G401 (cell line): Measurements from ENCODE around the gene SVEP1. TPM values are rescaled to one million over a fixed set of nuclear protein-coding genes. Genes with fewer than 3 reads are reported as not detected.
"Not testable (repeated sequence)": the region's sequence is repeated elsewhere in the genome, so short reads cannot be mapped to it uniquely, and the experiment has no call there.

Experiments used
- DNase-seq: peaks from one replicate; pipeline ENCODE4 v3.0.0-alpha.2; 2015; ENCODE audit warnings: low spot score
- in situ Hi-C: cut with HindIII; loops from 2 replicates; pipeline ENCODE4 v1.10.0; 2016; ENCODE audit warnings: low sequenced_read_pairs, mixed read lengths
- total RNA-seq: library from RNA; depleted of rRNA; stranded (reverse); fragments of >200 nt; shearing (Covaris generic); gene quantifications from 2 replicates; pipeline ENCODE4 v1.2.3, GENCODE V29; 2014

The SVEP1 gene
- total RNA-seq, 1 experiment from 2014 or later, result not detected

DNA sequence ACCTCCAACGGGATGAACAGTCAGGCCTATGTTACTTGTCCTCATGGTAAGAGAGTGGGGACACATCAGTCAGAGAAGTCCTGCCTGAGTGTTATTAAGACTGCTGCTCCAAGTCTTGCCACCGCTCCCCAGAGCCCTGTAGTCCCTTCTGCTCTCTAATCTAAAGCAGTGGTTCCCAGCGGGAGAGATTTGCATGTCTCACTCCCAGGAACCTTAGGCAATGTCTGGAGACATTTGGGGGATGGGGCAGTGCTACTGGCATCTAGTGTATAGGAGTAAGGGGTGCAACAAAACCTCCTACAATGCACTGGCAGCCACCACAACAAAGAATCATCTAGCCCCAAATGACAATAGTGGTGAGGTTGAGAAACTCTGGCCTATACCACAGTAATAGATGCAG, 2.6 kb upstream of the SVEP1 start:
- DNase-seq, result no peak
- in situ Hi-C loops, result no loop called here

DNA sequence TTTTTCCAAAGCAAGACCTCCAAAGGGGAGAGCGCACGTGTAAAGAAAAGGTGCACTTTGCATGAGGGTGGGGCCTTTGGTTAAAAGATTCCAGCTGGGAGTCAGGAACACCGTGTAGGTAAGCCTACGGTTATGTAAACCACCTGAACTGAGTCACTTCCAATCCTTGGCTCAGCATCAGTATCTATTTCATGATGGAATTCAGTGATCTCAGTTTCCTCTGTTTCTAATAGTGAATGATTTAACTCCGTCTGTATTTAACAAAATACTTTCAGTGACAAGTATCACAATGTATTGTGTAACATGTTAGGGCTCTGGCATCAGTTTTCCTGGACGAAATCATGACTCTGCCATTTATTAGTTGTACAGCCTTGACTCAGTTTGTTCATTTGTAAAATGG, 1.3 kb upstream of the SVEP1 start:
- in situ Hi-C loops, result no loop called here
- DNase-seq, result peak; percentile 68

DNA sequence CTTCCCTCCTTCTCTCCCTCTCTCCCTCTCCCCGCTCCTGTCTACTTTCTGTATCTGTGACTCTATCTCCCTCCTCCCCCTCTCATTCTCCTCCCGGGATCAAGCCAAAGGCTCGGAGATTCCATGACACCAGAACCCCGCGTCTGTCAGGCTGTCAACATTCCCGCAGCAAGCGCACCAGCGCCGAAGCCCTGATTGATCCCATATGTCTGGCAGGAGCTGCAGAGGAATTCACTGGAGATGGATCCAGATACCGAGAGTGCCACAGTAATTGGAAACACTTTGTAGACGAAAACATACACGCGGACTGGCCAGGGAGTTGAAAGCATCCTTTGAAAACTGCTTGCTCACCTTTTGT, 300 bp upstream of the SVEP1 start:
- in situ Hi-C loops, result no loop called here
- DNase-seq, result peak; percentile 79

DNA sequence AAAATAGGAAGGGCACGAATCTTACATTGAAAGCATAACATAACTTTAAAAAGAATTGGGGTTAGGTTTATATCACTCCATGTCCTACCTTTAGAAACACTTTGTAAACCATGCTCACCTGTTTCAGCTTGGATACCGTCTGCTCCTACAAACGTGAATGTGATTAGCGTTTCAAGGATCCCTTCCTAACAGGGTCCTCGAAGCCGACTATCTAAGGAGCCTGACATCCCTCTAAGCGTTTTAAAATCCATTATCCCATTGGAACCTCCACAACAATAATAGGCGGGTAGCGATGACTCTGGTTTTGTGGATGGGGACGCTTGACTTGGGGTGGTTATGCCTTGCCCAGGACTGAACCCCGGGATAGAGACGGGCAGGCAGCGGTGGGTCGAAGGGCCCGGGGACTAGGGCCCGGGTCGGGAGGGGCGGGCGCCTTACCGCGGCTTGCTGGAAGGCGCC, 937 bp downstream of the SVEP1 start:
- DNase-seq, result peak; percentile 68
- in situ Hi-C loops, result no loop called here

DNA sequence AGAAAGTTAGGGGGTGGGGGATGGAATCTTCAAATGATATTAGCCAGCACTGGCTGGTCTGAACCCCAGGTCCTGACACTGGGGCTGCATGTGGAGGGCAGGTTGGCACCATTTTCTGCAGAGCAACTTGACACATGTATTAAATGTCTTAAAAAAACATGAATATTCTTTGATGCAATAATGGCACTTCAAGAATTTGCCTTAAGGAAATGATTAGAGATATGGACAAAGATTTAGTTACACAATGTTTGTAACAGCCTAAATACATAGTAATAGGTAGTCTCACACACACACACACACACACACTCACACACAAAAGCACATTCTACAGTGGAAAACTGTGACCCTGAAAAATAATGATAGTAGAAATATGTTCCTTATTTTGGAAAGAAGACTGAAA, 3.6 kb downstream of the SVEP1 start:
- in situ Hi-C loops, result no loop called here
- peak; percentile 42 for DNase-seq

DNA sequence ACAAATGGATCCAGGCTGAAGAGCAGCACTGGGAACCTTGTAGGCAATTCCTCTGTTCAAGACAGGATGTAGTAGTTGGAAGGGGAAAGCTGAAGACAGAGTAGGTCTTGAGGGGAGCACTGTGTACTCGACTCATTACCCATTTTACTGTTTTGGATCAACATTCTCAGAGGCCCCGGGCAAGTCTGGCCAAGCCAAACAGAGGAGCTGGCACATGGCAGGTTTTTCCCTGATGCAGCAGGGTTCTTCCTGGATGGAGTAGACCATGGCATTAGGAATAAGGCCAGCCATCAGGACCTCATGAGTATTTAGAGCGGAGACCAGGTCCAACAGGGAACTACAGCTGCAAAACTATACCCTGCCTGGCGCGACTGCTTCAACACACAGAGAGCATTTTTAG, 4.4 kb downstream of the SVEP1 start:
- in situ Hi-C loops, result no loop called here
- peak; percentile 95 for DNase-seq

DNA sequence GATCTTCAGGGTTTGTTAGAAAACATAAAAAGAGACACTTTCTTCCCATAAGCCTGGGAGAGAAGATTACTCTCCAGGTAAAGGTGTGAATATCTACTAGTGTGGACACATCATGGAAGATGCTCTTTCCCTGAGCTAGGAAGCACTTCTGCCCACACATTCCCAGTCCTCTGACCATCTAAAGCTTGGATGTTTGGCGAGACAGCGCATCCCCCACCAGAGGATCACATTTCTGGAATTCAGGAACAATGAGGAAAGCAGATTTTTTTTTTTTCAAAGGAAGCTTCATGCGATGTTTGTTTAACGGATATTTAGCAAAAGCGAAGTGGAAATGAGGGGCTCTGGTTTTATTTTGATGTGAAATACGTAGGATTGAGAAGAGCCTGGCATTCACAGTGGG, 6.2 kb downstream of the SVEP1 start:
- in situ Hi-C loops, result no loop called here
- DNase-seq, result no peak

DNA sequence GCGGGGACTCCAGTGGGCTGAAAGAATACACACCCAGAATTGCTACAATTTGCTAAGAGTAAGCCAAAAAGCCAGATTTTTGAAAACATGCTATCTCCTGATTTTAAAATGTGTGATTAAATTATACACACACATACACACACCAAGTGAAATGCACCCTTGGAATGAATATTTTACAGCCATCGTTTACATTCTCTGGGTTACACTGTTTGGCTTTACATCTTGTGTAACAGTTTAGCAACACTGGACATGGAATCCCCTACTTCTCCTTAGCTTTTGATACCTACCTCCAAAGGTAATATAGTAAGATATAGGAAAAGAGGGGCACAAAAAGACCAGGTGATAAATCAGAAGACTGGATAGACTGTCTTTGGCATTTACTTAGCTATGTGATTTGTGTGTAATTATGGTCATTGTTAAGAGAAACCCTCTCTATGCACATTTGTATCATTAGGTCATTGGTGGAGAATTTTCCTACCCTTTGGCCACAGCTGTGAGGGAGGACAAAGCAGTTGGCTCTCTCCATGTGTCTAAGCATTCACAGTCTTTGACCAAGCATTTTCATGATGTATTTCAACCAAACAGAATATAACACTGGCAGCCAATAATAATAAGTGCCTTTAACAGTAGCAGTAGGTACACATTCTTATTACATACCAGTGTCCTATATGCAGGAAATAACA, 7.6 kb downstream of the SVEP1 start:
- in situ Hi-C loops, result no loop called here
- DNase-seq, result no peak

DNA sequence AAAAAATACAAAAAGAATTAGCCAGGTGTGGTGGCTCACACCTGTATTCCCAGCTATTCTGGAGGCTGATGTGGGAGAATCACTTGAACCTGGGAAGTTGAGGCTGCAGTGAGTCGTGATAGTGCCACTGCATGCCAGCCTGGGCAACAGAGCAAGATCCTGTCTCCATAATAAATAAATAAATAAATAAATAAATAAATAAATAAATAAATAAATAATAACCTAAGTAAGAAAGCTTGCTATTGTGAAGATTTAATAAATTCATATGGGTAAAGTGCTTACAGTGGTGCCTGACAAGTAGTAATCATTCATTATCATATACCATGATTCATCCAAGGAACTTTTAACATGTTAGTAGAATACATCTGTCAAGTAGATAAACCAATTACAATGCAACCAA, 13.4 kb downstream of the SVEP1 start:
- in situ Hi-C loops, result no loop called here
- no peak for DNase-seq

DNA sequence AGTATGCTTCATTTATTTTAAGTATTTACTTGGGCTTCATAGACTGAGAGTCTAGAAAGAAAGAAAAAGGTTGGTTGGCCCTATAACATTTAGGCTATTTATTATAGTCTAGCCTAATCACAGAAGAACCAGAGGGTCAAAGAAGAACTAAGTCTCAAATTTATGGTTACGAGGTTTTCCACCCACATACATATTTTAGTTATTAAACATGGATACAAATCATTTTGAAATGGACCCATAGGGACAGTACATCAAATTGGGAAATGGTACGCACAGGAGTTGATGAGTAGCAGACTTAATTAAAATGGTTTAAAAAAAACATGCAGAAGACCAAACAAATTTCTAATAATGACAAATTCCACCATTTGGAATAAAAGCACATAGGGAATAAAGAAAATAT, 17.7 kb downstream of the SVEP1 start:
- no peak for DNase-seq
- in situ Hi-C loops, result no loop called here

DNA sequence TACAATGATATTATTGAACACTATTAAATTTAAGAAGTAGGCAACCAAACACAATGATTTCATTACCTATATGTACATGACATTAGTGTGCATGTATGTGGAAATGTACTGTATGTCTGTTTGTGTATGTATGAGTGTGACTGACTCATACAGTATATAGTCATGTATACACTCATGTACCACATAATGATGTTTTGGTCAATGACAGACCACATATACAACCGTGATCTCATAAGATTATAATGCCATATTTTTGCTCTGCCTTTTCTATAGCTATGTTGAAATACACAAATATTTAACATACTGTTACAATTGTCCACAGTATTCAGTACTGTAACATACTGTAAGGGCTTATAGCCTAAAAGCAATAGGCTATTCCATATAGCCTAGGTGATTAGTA, 19.7 kb downstream of the SVEP1 start:
- no peak for DNase-seq
- in situ Hi-C loops, result no loop called here

DNA sequence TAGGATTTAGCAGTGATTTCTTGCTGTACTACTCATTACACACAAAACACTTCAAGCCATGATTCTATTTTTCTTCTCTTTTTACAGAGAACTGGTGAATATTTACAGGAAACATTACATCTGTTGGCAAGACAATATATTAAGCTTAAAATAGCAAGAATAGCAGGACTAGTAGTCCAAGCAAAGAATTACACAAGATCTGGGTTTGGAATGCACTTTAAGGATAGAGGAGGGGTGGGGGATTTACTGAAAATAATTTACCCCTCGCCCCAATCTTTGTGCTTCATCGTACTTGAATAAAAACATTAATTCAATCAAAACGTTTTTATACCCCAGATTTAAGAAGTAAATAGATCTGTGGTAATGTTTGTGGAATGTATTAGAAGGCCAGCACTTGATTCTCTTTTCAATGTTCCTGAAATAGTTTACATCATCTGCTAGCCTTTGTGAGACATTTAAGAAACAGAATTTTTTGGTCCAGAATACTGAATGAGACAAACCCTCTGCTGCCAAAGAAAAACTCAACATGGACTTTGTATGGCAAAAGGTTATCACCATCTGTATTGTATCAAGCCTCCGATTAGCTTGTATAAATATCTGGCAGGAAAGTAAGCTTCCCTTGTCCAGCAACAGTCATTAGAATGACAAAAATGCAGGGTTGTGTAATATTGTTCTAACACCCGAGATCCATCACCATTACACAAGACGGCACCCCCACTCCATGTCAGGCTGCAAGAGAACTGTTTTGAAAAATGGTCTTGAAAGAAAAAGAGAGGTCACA, 23.8 kb downstream of the SVEP1 start:
- in situ Hi-C loops, result no loop called here

DNA sequence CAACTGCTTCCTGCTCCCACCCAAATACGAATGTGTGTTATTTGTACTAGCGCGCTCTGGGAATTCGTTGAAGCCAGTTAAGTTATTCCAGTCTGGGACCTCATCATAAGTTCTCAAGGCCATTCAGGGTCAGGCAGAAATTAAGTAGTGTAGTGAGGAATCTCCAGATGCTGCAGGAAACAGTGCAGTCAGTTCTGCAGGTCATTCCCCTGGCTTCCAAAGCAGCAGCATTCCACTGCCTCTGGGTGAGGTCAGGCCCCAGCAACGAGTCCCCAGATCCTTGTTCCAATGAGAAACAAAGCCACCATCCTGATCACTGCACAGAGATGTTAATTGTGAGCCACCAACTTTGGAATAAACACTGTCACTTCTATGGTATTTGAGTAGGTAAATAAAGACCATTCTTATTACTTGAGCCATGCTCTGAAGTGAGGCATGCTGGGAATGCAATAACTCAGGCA, 33.1 kb downstream of the SVEP1 start:
- no peak for DNase-seq
- in situ Hi-C loops, result no loop called here

More for the DNA sequence above, 23.8 kb downstream of the SVEP1 start:
- peak; percentile 18 for DNase-seq

DNA sequence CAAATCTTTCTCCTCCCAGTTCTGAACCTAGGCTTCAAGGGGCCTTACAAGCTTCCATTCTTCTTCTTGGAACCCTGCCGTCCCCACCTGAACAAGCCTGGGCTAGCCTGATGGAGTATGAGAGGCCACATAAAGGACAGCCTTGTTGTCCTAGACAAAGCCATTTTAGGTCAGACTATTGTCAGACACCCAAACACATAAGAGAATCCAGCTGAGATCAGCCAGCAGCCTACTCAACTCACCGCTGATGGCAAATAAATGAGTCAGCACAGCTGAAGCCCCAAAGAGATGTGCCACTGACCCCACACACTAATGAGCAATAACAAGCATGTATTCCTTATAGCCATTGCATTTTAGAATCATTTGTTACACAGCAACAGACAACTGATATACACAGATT, 33.8 kb downstream of the SVEP1 start:
- no peak for DNase-seq
- in situ Hi-C loops, result no loop called here

DNA sequence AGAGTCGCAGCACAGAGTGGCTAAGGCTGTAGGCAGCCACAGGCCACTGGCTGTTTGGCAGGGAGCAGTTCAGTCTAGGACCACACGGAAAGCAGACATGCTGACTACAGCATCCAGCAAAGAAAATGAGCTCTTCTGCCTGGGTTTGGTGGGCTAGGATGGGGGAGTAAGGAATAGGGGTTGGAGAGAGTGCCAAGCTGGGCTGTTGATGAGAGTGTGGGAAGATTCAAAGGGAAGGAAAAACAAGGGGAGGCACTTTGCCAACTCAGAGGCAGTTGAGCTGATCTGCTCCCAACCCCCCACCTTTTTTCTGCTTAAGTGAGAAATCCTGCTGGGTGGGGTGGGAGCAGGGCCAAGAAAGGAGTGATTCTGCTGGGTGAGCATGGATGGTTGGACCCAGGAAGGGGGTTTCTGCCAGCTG, 35.9 kb downstream of the SVEP1 start:
- DNase-seq, result peak; percentile 62
- in situ Hi-C loops, result no loop called here

DNA sequence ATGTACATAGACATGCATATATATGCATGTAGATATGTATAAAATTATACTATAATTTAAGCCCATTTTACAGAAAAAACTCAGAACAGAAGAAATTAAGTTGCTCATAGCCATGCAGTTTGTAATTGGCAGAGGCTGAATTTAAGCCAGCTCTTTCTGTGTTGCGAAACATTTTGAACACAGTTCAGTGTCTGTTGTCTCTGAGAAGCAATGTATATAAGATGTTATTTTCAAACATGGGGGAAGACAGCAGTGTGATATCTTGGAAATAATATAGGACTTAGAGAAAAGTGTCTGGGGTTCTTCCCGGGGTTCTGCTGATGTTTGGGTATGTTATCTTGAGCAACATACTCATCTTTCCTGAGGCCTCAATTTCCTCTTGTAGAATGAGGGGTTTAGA, 37.6 kb downstream of the SVEP1 start:
- in situ Hi-C loops, result no loop called here
- DNase-seq, result no peak

DNA sequence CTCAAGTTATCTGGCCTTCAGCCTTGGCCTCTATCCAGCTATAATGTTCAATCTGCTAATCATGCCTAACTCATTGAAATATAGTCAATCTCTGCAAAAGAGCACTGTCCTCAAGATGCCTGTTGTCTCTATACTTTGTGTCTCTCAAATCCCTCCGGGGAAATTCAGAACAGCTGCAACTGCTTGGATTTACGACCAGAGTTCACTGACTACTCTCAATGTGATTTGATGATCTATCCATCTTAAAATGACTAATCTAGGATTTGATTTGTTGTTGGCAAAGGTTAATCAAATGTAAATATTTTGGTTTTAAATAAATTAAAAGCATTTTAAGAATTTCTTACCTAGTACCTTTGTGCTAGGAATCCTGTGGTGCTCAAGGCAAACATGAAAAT, 40.9 kb downstream of the SVEP1 start:
- no peak for DNase-seq
- in situ Hi-C loops, result no loop called here

DNA sequence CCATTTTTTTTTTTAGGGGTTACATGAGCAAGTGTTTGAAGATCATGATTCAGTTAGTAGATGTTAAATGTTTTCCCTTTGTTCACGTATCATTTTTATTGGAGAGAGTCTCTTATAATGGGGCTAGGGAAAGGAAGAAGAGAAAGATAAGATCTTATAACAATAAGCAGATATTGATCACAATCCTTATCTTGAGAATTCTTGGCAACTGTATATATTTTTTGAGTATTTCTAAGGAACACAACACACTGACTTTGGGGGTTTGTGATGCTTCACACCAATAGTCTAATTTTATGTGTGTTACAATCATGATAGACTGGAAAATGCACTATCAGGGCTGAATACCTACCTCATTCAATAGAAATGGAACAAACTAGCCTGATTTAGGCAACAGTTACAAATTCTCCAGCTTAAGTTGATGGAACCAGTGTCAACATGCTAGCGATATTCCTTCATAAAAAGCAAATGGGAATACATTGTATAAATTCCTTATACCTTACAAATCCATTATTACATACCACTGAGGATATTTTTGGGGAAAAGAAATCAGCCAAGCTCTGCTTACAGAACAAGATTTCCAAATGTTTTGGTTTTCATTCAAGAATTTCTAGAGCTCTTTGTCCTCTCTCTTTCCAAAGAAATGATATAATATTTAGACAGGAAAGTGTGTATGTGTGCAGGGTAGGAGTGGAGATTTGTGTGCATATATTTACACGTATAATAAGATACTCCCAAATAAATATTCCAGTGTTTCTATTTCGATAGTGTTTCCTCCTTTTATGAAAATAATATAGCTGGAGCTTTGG, 41.5 kb downstream of the SVEP1 start:
- in situ Hi-C loops, result no loop called here
- no peak for DNase-seq

DNA sequence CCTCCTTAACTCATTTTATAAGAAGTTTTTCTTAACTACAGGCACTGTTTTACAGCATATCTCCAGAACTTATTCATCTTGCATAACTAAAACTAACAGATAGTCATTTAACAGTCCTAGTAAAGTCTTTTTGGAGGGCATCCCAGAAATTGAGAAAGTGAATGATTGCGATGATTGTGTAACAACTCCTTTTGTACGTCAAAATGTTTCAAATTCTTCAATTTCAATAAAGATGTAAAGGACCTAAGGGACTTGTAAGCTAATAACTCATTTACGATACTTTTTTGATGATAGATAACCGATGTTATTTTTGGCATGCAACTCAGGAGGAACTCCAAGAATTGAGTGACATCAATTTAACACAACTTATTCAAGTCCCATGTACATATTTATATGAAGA, 42.7 kb downstream of the SVEP1 start:
- DNase-seq, result no peak
- in situ Hi-C loops, result no loop called here

DNA sequence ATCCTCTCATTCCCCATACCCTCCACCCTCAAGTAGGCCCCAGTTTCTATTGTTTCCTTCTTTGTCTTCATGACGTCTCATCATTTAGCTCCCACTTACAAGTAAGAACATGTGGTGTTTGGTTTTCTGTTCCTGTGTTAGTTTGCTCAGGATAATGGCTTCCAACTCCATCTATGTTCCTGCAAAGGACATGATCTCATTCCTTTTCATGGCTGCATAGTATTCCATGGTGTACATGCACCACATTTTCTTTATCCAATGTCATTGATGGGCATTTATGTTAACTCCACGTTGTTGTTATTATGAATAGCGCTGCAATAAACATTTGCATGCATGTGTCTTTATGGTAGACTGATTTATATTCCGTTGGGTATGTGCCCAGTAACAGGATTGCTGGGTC, 45.4 kb downstream of the SVEP1 start:
- in situ Hi-C loops, DNase-seq: not testable (repeated sequence)
